Cardiac septum (tissue), 1 donor: ENCODE data around the gene SLC16A1. TPM values are rescaled to one million over a fixed set of nuclear protein-coding genes. Genes with fewer than 3 reads are reported as not detected.
"Not testable (repeated sequence)": the region's sequence is repeated elsewhere in the genome, so short reads cannot be mapped to it uniquely, and the experiment has no call there.

Source experiments
- DNase-seq: peaks from one replicate; pipeline ENCODE4 v3.0.0-alpha.2; 2020; ENCODE audit warnings: low spot score
- intact Hi-C: fragments of 100-400 bp; cut with DNase I; formaldehyde crosslinking; loops from one replicate; pipeline ENCODE4 v1.14.0; 2022
- total RNA-seq: library from RNA; stranded (reverse); fragmentation: NEBNext Ultra II Directional; extraction: Animal tissue kit (Norgen Biotek cat#: 25700); gene quantifications from one replicate; pipeline ENCODE4 v1.2.1, GENCODE V29; 2021
- donor health status: DM: no; HTN: no; CAD: no.

SLC16A1 gene
- total RNA-seq, 1 donor from 2014 or later: 119 TPM

DNA sequence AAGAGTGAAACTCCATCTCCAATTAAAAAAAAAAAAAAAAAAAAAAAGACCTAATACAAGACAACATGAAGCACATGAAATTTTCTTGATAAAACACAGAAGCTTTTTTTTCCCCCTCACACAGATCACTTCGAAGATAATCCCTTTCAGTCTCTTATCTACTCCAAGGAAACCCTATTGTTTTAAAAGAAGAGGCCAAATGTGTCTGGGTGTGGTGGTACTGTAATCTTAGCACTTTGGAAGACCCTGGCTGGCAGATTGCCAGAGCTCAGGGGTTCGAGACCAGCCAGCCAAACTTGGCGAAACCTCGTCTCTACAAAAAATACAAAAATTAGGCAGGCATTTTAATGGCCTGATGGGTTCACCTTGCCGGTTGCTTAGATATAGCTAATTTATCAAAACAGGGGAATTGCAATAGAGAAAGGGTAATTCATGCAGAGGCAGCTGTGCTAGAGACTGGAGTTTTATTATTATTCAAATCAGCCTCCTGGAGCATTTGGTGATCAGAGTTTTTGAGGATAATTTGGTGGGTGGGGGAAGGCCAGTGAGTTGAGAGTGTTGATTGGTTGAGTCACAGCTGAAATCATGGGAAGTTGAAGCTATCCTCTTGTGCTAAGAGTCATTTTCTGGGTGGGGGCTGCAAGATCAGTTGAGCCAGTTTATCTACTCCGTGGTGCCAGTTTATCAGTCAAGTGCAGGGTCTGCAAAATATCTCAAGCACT, 62.5 kb downstream of the SLC16A1 start:
- no peak for DNase-seq
- intact Hi-C loops: no loop called here

- peak; percentile 53 for DNase-seq
- intact Hi-C loops: not testable (repeated sequence)
These were observed 66.1 kb downstream of the SLC16A1 start for GRCh38 chr1:112889906-112890305.

DNA sequence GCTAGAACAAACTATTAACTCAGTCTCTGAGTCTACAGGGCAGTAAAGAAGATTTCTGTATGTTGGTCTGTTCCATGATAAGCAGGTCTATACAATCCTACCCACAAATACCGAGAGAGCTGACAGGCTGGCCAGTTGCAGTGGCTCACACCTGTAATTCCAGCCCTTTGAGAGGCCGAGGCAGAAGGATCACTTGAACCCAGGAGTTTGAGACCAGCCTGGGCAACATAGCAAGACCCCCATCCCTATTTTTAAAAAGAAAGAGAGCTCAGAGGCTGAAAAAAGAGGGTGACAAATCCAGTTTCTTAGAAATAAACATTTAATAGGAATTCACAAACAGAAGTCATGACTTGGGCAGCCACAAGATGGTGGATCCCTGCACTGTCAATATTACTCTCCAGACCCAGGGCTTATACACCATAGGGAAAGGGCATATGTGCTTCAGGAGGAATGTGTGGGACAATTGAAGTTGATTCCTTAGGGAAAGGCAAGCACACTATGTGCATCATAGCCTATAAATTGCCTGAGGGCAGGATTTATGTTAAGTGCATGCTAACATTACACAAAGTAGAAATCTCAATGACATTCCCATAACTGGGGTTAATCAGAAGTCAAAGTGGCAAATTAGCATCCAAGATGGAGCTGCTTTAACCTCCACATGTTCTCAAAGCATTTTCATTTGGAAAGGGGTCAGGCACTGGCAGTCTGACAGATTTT, 66.8 kb downstream of the SLC16A1 start:
- DNase-seq: no peak
- intact Hi-C loops: no loop called here

- intact Hi-C loops: no loop called here
- DNase-seq: no peak
These were observed 67.4 kb downstream of the SLC16A1 start for GRCh38 chr1:112888630-112889029.

- peak; percentile 36 for DNase-seq
These were observed 68.3 kb downstream of the SLC16A1 start for GRCh38 chr1:112887599-112888283.

DNA sequence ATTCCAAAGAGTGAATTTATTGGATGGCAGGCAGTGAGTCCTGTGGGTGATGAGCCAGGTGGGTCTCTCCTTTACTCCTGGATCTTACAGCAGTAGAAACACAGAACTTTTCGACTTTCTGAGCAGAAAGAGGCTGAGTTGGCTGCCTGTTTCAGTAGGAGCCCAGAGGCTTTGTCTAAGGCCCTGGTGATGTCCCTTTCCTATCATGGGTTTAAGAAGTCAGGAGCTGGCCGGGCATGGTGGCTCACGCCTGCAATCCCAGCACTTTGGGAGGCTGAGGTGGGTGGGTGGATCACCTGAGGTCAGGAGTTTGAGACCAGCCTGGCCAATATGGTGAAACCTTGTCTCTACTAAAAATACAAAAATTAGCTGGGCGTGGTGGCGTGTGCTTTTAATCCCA, 71.0 kb downstream of the SLC16A1 start:
- intact Hi-C loops: loop anchor here (5.0 kb wide), 1 partner anchor 78 kb away; no protein-coding TSS in a partner anchor
- DNase-seq: peak; percentile 24

More at GRCh38 chr1:112887599-112888283, 68.3 kb downstream of the SLC16A1 start:
- intact Hi-C loops: no loop called here

GRCh38 chr1:112882271-112882744, 73.7 kb downstream of the SLC16A1 start:
- DNase-seq: no peak
- intact Hi-C loops: loop anchor here (5.0 kb wide), 1 partner anchor 75 kb away; no protein-coding TSS in a partner anchor

DNA sequence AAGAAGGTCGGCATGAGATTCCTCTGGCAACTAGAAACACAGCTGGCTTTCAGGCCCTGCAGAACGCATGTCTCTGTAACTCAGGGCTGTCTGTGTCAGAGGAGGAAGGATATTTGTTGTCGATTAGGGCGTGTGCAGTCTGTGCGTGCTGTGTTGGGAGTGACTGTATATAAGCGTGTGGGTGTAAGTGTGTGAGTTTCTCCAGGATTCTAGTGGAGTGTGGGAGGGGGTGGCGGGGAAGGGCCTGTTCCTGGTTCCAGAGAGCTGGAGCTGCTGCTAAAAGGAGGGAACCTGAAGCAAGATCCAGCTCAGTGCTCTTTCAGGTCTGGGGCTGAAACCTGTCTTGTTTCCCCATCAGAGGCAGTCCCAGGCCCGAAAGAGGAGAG, 74.3 kb downstream of the SLC16A1 start:
- intact Hi-C loops: loop anchor here (2.0 to 5.0 kb wide), 3 partner anchors 73 to 161 kb away; no protein-coding TSS in a partner anchor
- peak; percentile 44 for DNase-seq

- no peak for DNase-seq
- intact Hi-C loops: loop anchor here (2.0 to 5.0 kb wide), 4 partner anchors 73 to 163 kb away; partner anchors contain the start of gene PPM1J
These were observed 76.2 kb downstream of the SLC16A1 start for GRCh38 chr1:112879834-112880233.

DNA sequence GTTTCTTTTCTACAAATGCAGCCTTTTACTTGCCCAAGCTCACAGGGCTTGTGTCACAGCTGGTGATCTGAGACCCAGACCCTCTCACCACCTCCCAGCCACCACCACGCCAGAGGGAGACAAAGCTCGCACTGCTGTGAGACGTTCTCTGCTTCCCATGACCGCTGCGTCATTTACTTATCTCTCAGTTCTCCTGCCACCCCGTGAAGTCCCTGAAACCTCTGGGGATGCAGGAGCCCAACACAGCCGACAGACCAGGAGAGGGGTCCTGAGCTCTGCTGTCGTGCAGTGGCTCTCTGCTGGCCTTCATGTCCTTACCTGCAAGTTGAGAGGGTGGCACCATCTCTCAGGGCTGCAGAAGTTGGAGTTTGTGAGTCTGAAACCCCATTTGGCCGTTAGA, 77.7 kb downstream of the SLC16A1 start:
- intact Hi-C loops: loop anchor here (5.0 kb wide), 1 partner anchor 161 kb away; the partner anchor contains the start of gene PPM1J

DNA sequence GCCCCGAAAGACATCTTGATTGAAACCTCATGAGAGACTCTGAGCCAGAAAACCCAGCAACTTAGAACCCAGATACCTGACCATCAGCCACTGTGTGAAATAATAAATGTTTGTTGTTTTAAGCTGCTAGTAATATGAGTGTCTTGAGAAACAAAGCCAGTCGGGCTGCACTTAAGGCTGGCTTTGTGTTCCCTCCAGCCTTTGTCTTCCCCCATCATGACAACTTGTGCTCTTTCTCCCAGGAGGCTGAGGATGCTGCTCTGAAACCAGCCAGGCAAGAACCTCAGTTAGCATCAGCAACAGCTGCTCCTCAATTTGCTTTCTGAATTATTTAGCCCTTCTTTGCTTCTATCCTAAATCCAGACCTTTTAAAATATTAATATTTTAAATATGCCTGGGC, 78.2 kb downstream of the SLC16A1 start:
- intact Hi-C loops: loop anchor here (5.0 kb wide), 1 partner anchor 160 kb away; the partner anchor contains the start of gene PPM1J
- peak; percentile 7 for DNase-seq

More for the DNA sequence above, 77.7 kb downstream of the SLC16A1 start:
- DNase-seq: no peak

DNA sequence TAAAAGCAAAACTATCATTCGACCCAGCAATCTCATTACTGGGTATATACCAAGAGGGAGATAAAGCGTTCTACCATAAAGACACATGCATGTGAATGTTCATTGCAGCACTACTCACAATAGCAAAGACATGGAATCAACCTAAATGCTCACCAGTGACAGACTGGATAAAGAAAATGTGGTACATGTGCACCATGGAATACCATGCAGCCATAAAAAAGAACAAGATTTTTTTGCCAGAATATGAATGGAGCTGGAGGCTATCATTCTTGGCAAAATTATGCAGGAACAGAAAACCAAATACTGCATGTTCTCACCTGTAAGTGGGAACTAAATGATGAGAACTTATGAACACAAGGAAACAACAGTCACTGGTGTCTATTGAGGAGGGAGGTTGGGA, 79.7 kb downstream of the SLC16A1 start:
- no peak for DNase-seq
- intact Hi-C loops: loop anchor here (5.0 kb wide), 1 partner anchor 159 kb away; the partner anchor contains the start of gene PPM1J

DNA sequence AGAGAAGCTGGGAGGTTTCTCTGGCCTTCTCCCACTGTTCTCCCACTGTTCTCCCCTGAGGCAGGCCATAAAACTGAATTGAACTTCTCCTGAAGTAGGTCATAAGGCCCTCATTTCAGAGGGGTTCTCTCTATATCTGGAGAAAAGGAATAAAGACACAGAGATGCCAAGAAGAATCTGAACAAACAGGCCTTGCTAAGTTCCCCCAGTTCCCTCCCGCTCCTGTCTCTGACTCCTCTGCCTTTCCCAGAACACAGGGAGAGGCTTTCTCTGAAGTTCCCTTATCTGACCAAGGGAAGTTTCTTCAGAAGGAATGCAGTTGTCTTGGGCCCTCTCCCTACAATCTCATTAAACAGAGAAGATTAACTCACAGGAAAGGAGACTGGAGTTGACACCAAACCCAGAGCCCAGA, 83.4 kb downstream of the SLC16A1 start:
- DNase-seq: peak; percentile 36
- intact Hi-C loops: no loop called here

DNA sequence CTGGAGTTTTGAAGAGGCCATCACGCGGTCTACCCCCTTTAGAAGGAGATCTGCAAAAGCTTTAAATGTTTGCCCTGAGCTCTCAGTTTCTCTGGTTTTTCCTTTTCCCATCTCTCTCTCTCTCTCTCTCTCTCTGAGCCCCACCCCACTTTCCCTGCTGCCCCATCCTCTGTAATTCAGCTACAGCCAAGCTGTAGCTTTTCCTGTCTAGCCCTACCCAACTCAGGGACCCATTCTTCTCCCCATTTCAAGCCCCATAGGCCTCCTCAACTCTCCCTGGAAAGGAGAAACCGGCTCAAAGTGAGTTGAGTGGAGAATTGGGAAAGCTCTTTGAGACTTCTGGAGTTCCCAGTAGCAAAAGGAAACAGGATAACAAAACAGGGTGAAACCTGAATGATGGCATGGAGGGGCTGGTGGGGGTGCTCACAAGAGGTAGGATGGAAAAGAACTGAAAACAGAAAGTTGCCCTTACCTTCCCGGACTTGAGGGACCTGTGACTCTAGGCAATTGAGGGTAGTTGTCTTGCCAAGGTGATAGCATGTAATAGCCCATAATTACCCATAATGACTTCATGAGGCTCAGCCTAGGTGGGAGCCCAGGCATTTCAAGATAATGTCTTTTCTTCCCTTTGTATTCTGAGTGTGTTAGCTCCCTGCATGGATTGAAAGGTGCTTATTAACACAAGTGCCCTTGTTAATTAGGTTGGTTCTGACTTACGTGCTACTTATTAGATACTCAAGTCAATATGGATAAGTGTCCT, 84.9 kb downstream of the SLC16A1 start:
- intact Hi-C loops: no loop called here
- DNase-seq: peak; percentile 17

DNA sequence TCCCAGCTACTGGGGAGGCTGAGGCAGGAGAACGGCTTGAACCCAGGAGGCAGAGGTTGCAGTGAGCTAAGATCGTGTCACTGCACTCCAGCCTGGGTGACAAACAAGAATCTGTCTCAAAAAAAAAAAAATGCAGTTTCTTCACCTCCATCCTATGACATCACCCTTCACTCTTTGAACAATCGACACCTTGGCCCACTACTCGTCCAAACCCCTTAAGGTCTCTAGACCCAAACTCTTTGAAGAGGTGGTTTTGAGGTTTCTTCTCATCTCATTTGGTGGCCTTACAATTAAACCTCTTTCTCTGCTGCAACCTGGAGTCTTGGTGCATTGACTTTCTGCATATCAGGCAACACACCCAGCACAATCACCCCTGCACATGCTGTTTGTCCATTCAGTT, 86.1 kb downstream of the SLC16A1 start:
- no peak for DNase-seq
- intact Hi-C loops: no loop called here

DNA sequence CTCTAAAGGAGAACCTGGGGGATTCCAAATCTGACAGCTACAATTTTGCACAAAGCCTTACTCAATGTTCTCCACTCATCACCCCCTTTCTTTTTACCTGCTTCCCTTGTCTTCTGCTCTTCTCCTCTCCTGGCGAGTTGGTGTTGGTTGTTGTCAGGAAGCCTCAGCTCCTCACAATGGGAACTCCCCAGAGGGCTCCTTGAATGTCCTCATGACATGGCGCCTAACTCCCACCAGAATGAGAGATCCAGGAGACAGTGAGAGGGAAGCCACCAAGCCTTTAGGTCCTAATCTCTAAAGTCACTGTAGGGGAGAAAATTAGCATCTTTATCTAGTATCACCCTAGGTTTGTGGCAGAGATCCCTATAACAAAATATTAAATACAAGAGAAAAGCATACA, 87.8 kb downstream of the SLC16A1 start:
- intact Hi-C loops: no loop called here
- DNase-seq: no peak

GRCh38 chr1:112866981-112867380, 89.0 kb downstream of the SLC16A1 start:
- intact Hi-C loops: no loop called here
- DNase-seq: no peak

DNA sequence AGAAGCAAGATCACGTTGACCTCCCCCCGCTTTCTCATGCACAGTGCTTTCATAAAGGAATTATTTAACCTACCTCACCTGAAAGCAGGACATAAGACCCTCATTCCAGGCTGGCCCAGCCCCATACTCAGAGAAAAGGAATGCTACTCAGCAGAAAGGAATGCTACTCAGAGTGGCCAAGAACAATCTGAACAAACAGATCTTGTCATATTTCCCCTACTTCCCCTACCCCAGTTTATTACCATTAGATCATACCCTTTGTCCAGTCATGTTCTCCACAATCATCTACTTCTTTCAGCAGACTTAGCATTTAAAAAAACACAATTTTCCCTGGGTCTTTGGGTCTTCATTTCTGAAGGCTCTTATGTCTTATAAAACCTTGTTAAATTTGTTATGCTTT, 89.8 kb downstream of the SLC16A1 start:
- no peak for DNase-seq
- intact Hi-C loops: no loop called here

DNA sequence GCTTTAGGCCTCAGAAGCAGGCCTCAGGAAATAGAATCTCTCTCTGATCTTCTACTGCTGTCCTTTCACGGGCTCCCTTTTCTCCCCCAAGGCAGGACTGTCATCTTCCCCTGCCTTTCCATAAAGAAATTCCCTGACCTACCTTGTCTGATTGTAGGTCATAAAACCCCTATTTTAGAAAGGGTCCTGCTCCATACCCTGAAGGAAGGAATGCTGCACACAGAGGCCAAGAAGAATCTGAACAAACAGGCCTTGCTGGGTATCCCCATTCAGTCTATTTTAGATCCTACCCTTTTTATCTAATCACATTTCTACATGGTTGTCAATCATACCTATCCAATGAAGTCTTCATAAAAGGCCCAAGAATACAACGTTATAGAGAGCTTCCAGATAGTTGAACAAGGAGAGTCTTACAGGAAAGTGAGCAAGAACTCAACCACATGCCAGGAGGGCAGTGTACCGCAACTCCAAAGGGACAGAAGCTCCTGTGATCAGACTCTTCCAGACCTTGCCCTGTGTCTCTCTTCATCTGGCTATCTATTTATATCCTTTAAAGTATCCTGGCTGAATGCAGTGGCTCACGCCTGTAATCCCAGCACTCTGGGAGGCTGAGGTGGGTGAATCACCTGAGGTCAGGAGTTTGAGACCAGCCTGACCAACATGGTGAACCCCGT, 93.1 kb downstream of the SLC16A1 start:
- DNase-seq: no peak
- intact Hi-C loops: no loop called here
